GM20000 (cell line): ENCODE measurements around the gene TOR2A.
A peak's percentile ranks its signal among the peaks of the same experiment; 100 is the strongest.
"Not testable (repeated sequence)": the region's sequence is repeated elsewhere in the genome, so short reads cannot be mapped to it uniquely, and the experiment has no call there.

ENCODE experiments used
- DNase-seq: peaks from one replicate; pipeline ENCODE4 v3.0.0; 2012; ENCODE audit warnings: low spot score
- TF ChIP-seq, protein P1 (sequence below): IDR thresholded peaks from 2 replicates; pipeline ENCODE4 v1.5.1; 2012; ENCODE audit warnings: mild to moderate bottlenecking, control low read depth; ENCODE audit errors: extremely low read depth, missing control alignments

TOR2A gene

GRCh38 chr9:127767410-127767809 is 32.3 kb upstream of the TOR2A start:
- TF ChIP-seq, protein P1, sequence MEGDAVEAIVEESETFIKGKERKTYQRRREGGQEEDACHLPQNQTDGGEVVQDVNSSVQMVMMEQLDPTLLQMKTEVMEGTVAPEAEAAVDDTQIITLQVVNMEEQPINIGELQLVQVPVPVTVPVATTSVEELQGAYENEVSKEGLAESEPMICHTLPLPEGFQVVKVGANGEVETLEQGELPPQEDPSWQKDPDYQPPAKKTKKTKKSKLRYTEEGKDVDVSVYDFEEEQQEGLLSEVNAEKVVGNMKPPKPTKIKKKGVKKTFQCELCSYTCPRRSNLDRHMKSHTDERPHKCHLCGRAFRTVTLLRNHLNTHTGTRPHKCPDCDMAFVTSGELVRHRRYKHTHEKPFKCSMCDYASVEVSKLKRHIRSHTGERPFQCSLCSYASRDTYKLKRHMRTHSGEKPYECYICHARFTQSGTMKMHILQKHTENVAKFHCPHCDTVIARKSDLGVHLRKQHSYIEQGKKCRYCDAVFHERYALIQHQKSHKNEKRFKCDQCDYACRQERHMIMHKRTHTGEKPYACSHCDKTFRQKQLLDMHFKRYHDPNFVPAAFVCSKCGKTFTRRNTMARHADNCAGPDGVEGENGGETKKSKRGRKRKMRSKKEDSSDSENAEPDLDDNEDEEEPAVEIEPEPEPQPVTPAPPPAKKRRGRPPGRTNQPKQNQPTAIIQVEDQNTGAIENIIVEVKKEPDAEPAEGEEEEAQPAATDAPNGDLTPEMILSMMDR = no peak

GRCh38 chr9:127765418-127765817 is 30.3 kb upstream of the TOR2A start:
- TF ChIP-seq, protein P1 = no peak

More at GRCh38 chr9:127767410-127767809, 32.3 kb upstream of the TOR2A start:
- DNase-seq = no peak

DNA sequence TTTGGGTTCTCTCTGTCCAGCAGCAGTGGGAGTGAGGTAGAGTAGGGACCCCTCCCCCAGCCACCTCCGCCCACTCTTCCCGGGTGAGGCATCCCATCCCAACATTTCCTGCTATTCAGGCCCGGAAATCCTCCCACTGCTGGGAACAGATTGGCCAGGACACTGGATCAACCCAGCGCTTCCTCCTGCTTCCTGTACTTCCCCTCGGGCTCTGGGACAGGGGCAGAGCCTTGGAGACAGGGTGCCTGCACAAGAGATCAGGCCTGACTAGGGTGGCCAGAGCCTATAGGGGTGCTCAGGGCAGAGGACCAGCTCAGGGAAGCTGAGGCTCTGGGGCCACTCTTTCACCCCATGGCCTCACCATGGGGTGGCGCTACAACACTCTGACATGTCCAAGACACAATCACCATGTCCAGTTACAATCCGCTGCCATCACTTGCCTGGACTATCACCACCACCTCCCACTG is 28.9 kb upstream of the TOR2A start:
- TF ChIP-seq, protein P1 = peak; percentile 36
- no peak for DNase-seq

More at GRCh38 chr9:127765418-127765817, 30.3 kb upstream of the TOR2A start:
- no peak for DNase-seq

DNA sequence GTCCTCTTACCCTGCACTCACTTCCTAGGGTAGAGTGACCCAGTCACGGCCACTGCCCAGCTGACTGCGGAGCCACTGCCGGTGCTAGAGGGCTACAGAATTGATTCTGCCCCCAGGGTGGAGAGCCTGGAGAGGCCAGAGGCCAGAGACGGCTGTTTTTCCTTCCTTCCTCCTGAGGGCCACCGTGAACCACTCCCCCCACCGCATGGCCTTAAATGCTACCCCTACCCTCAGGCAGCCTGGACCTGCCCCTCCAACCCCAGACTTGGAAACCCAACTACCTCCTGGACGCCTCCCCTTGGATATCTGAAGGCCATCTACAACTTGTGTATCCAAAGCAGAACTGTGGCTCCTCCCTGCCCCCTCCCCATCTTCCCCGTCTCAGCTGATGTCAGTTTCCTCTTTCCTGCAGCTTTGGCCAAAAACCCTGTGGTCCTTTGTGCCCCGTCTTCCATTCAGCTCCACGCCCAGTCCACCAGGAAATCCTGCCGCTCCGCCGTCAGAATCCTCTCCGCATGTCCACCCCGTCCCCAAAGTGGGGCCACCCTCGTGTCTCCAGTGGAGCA is 27.1 kb upstream of the TOR2A start:
- no peak for DNase-seq
- TF ChIP-seq, protein P1 = no peak

DNA sequence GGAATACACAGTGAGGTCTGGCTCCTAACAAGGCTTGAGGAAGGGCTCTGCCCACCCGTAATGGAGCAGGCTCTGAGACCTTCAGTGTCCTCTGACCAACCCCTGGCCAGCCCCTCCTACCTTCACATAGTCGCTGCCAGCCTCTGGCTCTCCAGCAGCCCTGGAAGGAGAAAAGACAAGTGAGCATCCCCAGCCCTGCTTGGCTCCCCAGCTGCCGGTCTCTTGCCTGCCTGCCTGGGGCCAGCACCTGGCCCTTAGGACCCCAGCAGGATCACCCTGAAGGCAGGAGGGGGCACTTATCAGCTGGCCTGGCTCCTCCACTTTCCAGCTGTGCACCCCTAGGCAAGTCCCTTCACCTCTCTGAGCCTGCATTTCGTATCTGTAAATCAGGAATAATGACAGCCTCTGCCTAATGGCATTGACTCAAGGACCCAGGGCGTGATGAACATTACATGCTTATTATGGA is 26.4 kb upstream of the TOR2A start:
- no peak for DNase-seq

GRCh38 chr9:127761061-127761460 is 26.0 kb upstream of the TOR2A start:
- TF ChIP-seq, protein P1 = no peak
- no peak for DNase-seq

More for the DNA sequence above, 26.4 kb upstream of the TOR2A start:
- TF ChIP-seq, protein P1 = no peak

DNA sequence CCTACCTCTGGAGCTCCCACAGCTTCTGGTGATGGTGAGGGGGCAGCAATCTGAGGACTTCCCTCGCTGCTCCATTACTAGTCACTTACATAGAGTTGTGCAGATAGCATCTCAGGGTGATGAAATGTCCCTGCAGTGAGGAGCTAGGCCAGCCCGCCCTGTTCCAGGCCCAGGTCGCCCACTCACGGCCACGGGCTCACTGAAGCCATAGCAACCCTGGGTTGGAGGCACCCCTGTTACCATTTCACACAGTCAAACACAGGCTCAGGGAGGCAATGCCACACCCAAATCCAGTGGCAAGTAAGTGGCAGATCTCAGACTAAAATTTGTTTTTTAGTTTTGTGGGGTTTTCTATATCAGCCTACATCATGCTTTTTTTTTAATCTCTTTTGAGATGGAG is 23.7 kb upstream of the TOR2A start:
- TF ChIP-seq, protein P1 = no peak
- DNase-seq = no peak

DNA sequence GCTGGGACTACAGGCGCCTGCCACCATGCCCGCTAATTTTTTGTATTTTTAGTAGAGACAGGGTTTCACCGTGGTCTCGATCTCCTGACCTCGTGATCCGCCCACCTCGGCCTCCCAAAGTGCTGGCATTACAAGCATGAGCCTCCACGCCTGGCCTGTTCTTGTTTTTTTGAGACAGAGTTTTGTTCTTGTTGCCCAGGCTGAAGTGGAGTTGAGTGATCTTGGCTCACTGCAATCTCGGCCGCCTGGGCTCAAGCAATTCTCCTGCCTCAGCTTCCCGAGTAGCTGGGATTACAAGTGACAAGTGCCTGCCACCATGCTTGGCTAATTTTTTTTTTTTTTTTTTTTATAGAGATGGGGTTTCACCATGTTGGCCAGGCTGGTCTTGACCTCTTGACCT is 21.7 kb upstream of the TOR2A start:
- DNase-seq = not testable (repeated sequence)
